LNCaP clone FGC (cell line): Measurements from ENCODE around the gene B3GAT1.

Experiments
- DNase-seq: peaks from one replicate; pipeline ENCODE4 v3.0.0-alpha.2; 2011; ENCODE audit warnings: low read depth
- H3K4me3 ChIP-seq: 2 replicates; pipeline ENCODE4 v1.5.1; 2011; ENCODE audit warnings: mild to moderate bottlenecking, low read depth, low read length, control low read depth
- TF ChIP-seq, protein P1 (sequence below): IDR thresholded peaks from 2 replicates; pipeline ENCODE4 v1.5.1; 2012; ENCODE audit warnings: mild to moderate bottlenecking; ENCODE audit not compliant: control insufficient read depth, insufficient read depth; ENCODE audit errors: extremely low read depth

B3GAT1 gene

DNA sequence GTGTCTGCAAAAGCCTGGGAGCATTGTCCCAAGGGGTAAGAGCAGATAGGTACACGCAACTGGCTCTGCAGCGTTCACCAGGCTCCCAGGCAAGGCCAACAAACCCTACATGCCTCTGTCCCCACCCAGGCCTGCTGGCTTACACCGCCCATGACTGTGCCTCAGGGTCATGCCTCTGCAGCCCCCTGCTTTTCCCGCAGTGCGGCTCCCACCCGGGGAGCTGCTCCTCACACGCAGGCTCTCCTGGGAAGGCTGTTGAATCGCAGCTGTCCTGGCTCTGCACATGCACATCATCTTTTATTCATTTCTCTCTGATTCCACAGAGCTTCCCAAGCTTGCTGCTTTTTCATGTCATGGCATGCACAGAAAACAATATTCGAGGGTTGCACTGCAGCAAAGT lies 29.2 kb upstream of the B3GAT1 start:
- DNase-seq = no peak
- no peak overlapping the region for H3K4me3 ChIP-seq
- TF ChIP-seq, protein P1, sequence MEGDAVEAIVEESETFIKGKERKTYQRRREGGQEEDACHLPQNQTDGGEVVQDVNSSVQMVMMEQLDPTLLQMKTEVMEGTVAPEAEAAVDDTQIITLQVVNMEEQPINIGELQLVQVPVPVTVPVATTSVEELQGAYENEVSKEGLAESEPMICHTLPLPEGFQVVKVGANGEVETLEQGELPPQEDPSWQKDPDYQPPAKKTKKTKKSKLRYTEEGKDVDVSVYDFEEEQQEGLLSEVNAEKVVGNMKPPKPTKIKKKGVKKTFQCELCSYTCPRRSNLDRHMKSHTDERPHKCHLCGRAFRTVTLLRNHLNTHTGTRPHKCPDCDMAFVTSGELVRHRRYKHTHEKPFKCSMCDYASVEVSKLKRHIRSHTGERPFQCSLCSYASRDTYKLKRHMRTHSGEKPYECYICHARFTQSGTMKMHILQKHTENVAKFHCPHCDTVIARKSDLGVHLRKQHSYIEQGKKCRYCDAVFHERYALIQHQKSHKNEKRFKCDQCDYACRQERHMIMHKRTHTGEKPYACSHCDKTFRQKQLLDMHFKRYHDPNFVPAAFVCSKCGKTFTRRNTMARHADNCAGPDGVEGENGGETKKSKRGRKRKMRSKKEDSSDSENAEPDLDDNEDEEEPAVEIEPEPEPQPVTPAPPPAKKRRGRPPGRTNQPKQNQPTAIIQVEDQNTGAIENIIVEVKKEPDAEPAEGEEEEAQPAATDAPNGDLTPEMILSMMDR = no peak

DNA sequence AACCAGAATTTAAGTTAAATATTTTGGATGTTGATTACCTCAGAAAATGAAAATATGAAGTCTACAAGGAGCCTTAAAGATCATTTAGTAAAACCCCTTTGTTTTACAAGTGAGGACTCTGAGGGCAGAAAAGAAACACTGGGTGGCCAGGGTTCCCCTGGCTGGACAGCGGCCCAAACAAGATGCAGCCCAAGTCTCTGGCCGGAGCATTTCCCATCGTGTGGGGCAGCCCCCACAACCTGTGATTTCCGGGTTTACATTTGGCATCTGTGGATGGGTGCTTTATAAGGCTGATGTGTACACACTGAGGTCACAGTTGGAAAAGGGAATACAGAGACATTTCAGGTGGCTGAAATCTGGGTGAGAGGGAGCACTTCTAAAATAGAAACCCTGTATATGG lies 28.8 kb upstream of the B3GAT1 start:
- TF ChIP-seq, protein P1 = no peak
- DNase-seq = no peak
- H3K4me3 ChIP-seq = no peak overlapping the region

DNA sequence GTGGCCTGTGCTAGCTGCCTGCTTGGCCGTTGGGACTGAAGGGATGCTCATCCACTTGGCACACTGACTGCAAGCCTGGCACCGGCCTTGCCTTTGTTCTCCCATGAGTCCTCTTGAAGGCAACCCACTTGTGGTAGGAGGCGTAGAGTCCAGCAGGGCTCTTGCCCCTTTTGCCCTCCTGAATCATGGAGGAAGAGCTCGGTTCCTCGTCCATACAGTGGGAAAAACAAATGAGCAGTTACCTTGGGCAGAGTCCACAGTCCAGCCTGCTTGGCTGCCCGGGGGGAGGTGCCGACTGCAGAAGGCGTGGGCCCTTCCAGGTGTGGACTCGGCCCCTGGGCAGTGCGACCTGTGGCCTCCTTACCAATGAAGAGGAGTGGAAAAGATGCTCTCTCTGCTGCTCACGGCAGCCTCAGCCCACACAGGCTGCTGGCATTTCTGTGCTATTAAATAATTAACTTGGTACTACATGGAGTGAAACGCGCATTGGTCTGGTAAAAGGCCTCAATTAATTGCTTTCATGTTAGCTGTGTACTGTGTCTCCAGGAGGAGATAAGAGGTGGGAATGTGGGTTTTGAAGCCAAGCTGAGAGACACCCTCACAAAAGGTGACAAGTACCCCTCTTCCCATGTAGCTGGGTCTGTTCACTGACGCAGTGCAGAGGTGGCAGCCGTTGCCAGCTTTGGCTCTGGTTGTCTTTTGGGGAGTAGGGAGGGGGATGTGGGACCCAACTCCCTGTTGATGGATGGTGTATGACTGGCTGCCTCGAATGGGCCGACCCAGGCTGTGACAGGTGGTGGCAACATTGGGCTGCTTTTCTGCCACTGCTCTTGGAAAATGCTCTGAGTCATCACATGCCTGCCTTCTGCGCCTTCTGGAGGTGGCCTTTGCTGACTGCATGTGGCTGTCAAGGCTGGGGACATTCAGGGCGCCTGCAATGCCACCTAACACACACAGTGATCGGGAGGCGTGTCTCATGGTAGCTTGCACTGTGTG lies 26.8 kb upstream of the B3GAT1 start:
- TF ChIP-seq, protein P1 = no peak
- H3K4me3 ChIP-seq = no peak overlapping the region
- no peak for DNase-seq

DNA sequence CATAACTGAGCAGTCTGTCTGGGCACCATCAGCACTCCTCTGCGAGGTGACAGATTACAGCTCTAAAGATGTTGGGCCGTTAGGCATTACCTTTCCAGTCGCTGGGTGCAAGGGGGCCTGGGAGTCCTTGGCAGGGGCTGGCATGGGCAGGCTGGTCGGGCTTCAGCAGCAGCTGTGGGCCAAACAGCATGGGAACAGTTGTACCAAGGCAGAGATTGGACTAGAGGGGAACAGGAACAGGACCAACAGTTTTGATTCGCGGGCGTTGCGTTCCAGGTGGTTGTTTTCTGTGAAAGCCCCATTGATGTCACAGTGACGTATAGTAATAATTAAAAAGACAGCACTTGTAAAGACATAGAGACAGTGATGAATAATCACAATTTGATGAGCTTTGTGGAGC lies 25.8 kb upstream of the B3GAT1 start:
- TF ChIP-seq, protein P1 = no peak
- DNase-seq = no peak
- no peak overlapping the region for H3K4me3 ChIP-seq

DNA sequence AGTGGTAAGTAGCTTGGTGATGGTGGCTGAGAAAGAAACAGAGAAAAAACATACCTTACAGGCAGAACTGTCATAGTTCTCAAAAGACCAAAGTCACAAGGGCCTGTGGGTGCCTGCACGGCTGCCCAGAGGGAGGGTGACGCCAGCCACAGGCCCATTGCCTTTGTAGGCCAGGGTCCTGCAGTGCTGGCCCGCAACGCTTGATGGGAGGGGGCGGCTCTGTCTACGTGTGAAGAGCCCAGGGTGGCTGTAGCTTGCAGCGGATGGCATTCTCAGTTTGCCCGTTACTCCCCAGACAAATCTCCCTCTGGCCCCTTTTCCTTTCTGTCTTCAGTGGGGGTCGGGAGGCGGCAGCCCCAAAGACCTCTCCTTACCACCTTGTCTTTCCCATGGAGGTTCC lies 24.7 kb upstream of the B3GAT1 start:
- no peak for DNase-seq
- H3K4me3 ChIP-seq = no peak overlapping the region
- TF ChIP-seq, protein P1 = no peak

DNA sequence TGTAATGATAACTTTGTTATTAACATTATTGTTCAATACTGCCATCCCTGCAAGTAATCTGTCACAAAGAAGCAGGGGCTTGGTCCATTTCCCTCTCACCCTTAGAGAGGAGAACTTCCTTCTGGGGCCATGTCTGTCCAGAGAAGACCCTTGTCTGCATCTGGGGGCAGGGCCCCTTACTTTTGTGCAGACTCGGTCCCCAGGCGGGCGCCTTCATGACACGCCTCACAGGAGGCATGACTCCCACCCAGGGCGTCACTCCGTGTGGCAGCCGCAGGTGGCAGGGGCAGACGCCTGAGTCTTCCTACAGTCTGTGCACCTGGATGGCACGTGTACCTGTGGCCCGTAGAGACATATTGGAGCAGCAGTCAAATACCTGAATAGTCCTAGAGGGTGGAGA lies 21.8 kb upstream of the B3GAT1 start:
- H3K4me3 ChIP-seq = no peak overlapping the region
- TF ChIP-seq, protein P1 = no peak
- DNase-seq = no peak
